ENCODE measurements around the gene HAL.
A peak's percentile ranks its signal among the peaks of the same experiment; 100 is the strongest.
"Not testable (repeated sequence)": the region's sequence is repeated elsewhere in the genome, so short reads cannot be mapped to it uniquely, and the experiment has no call there.

HAL gene

GRCh38 chr12:95974358-95974757, 21.8 kb downstream of the HAL start:
- DNase-seq, result no peak

- no peak for DNase-seq
Measured at GRCh38 chr12:95972832-95973456, 23.2 kb downstream of the HAL start.

GRCh38 chr12:95970905-95971304, 25.2 kb downstream of the HAL start:
- no peak for DNase-seq

GRCh38 chr12:95969116-95969515, 27.0 kb downstream of the HAL start:
- not testable (repeated sequence) for DNase-seq

GRCh38 chr12:95967301-95967700, 28.8 kb downstream of the HAL start:
- DNase-seq, result no peak

GRCh38 chr12:95966287-95966870, 29.8 kb downstream of the HAL start:
- DNase-seq, result no peak

GRCh38 chr12:95963096-95963495, 33.0 kb downstream of the HAL start:
- DNase-seq, result no peak

- DNase-seq, result no peak
Measured at GRCh38 chr12:95962222-95962621, 33.9 kb downstream of the HAL start.

GRCh38 chr12:95960241-95960640, 35.9 kb downstream of the HAL start:
- DNase-seq, result no peak

GRCh38 chr12:95959107-95959506, 37.0 kb downstream of the HAL start:
- DNase-seq, result no peak

GRCh38 chr12:95956557-95957145, 39.5 kb downstream of the HAL start:
- no peak for DNase-seq

- DNase-seq, result no peak
Measured at GRCh38 chr12:95955549-95956159, 40.5 kb downstream of the HAL start.

GRCh38 chr12:95953000-95953399, 43.1 kb downstream of the HAL start:
- DNase-seq, result no peak

- DNase-seq, result no peak
Measured at GRCh38 chr12:95951515-95951914, 44.6 kb downstream of the HAL start.

GRCh38 chr12:95949477-95950206, 46.5 kb downstream of the HAL start:
- DNase-seq, result no peak

GRCh38 chr12:95944108-95944704, 51.9 kb downstream of the HAL start:
- no peak for DNase-seq

- peak; percentile 39 to 47 for DNase-seq
Measured at GRCh38 chr12:95943330-95943842, 52.8 kb downstream of the HAL start, which contains the start of gene AMDHD1. Gene AMDHD1, plus strand, starts transcription at chr12:95943331. Its CDS starts 68 bp downstream, at chr12:95943399.

- DNase-seq, result peak; percentile 75 to 81
Measured at GRCh38 chr12:95942524-95943329, 53.4 kb downstream of the HAL start, which contains the start of gene CCDC38. Gene CCDC38, minus strand, starts transcription at chr12:95942614. Its CDS starts 6,105 bp downstream, at chr12:95936509.

- DNase-seq, result no peak
Measured at GRCh38 chr12:95942101-95942523, 54.0 kb downstream of the HAL start.

- DNase-seq, result no peak
Measured at GRCh38 chr12:95940514-95940913, 55.6 kb downstream of the HAL start.
